ENCODE measurements around the gene ZNF879.

Gene ZNF879

DNA sequence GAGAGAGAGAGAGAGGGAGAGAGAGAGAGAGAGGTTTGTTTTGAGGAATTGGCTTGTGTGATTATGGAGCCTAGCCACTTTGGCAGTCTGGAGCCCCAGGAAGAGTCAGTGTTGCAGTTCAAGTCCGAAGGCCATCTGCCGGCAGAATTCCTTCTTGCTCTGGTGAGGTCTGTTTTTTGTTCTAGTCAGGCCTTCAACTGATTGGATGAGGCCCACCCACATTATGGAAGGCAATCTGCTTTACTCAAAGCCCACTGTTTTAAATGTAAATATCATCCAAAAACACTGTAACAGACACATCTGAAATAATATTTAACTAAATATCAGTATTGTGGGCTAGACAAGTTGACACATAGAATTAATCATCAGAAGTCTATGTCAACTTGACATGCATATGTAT lies 17.0 kb upstream of the ZNF879 start:
- 82 to 88% methylated on average over 2 of the region's 2 CpGs for WGBS, 2 experiments
- Histone ChIP-seq H3K27ac (ENCODE audit: insufficient read depth, low read depth, low read length, poor library complexity, severe bottlenecking) (no peak overlapping the region), H3K27me3 (ENCODE audit: control insufficient read depth, insufficient read depth, low read length, poor library complexity, severe bottlenecking) (no peaks in the 10 kb centered on the region), H3K4me1 (ENCODE audit: control insufficient read depth, insufficient read depth, low read length) (no peaks in the 10 kb centered on the region), H3K9me3 (ENCODE audit: control insufficient read depth, low read length) (no peaks in the 10 kb centered on the region), H3K36me3 (ENCODE audit: control insufficient read depth, insufficient read depth, low read length) (no peaks in the 10 kb centered on the region), H3K4me3 (ENCODE audit: insufficient read depth, low read depth, low read length) (no peak overlapping the region)

GRCh38 chr5:179008667-179009066 lies 14.9 kb upstream of the ZNF879 start:
- H3K9me3 ChIP-seq (ENCODE audit: control insufficient read depth, low read length): peaks cover 2% of the 10 kb centered on the region
- WGBS, 2 experiments: 25 to 40% methylated on average over 1 of the region's 1 CpG
- H3K4me3 ChIP-seq (ENCODE audit: insufficient read depth, low read depth, low read length): no peak overlapping the region
- no peaks in the 10 kb centered on the region for H3K27me3 ChIP-seq (ENCODE audit: control insufficient read depth, insufficient read depth, low read length, poor library complexity, severe bottlenecking)
- H3K36me3 ChIP-seq (ENCODE audit: control insufficient read depth, insufficient read depth, low read length): no peaks in the 10 kb centered on the region
- H3K27ac ChIP-seq (ENCODE audit: insufficient read depth, low read depth, low read length, poor library complexity, severe bottlenecking): no peak overlapping the region
- H3K4me1 ChIP-seq (ENCODE audit: control insufficient read depth, insufficient read depth, low read length): no peaks in the 10 kb centered on the region

DNA sequence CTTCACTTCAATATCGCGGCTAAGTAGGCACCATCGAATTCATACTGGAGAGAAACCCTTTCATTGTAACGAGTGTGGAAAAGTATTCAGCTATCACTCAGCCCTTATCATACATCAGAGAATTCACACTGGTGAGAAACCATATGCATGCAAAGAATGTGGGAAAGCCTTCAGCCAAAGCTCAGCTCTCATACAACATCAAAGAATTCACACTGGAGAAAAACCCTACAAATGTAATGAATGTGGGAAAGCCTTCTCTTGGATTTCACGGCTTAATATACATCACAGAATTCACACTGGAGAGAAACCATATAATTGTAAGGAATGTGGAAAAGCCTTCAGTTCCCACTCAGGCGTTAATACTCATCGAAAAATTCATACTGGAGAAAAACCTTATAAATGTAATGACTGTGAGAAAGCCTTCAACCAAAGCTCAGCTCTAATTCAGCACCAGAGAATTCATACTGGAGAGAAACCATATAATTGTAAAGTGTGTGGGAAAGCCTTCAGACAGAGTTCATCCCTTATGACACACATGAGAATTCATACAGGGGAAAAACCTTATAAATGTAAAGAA lies 9.5 kb downstream of the ZNF879 start:
- Histone ChIP-seq H3K27me3 (ENCODE audit: control insufficient read depth, insufficient read depth, low read length, poor library complexity, severe bottlenecking) (no peaks in the 10 kb centered on the region), H3K36me3 (ENCODE audit: control insufficient read depth, insufficient read depth, low read length) (peaks cover 35% of the 10 kb centered on the region), H3K27ac (ENCODE audit: insufficient read depth, low read depth, low read length, poor library complexity, severe bottlenecking) (no peak overlapping the region), H3K4me1 (ENCODE audit: control insufficient read depth, insufficient read depth, low read length) (no peaks in the 10 kb centered on the region), H3K4me3 (ENCODE audit: insufficient read depth, low read depth, low read length) (no peak overlapping the region), H3K9me3 (ENCODE audit: control insufficient read depth, low read length) (peaks cover 14% of the 10 kb centered on the region)
- WGBS, 2 experiments: 96 to 98% methylated on average over 6 to 7 of the region's 7 CpGs

DNA sequence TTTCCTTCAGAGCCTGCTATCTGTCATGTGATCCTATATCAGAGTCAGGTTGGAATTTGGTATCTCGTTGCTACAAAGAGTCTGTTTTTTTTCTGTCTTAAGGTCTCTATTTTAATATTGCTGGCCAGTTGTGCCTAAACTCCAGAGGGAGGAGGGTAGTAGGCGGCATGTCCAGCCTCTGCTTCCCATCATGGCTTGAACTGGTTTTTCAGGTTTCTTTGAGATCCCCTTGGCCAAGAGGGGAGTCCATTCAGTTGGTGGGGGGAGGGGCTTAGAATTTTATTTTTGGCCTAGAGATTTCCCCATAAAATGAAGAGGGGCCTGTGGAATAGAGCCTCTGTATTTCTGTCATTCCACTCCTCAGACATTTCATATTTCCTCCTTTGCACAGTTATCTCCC lies 21.2 kb downstream of the ZNF879 start:
- H3K4me3 ChIP-seq (ENCODE audit: insufficient read depth, low read depth, low read length): no peak overlapping the region
- H3K4me1 ChIP-seq (ENCODE audit: control insufficient read depth, insufficient read depth, low read length): no peaks in the 10 kb centered on the region
- H3K27me3 ChIP-seq (ENCODE audit: control insufficient read depth, insufficient read depth, low read length, poor library complexity, severe bottlenecking): no peaks in the 10 kb centered on the region
- 75 to 86% methylated on average over 2 of the region's 2 CpGs for WGBS, 2 experiments
- peaks cover 2% of the 10 kb centered on the region for H3K9me3 ChIP-seq (ENCODE audit: control insufficient read depth, low read length)
- no peaks in the 10 kb centered on the region for H3K36me3 ChIP-seq (ENCODE audit: control insufficient read depth, insufficient read depth, low read length)
- H3K27ac ChIP-seq (ENCODE audit: insufficient read depth, low read depth, low read length, poor library complexity, severe bottlenecking): no peak overlapping the region

- WGBS, 2 experiments: 83 to 89% methylated on average over 9 of the region's 9 CpGs
- Histone ChIP-seq H3K27ac (ENCODE audit: insufficient read depth, low read depth, low read length, poor library complexity, severe bottlenecking) (no peak overlapping the region), H3K4me3 (ENCODE audit: insufficient read depth, low read depth, low read length) (no peak overlapping the region), H3K36me3 (ENCODE audit: control insufficient read depth, insufficient read depth, low read length) (no peaks in the 10 kb centered on the region), H3K4me1 (ENCODE audit: control insufficient read depth, insufficient read depth, low read length) (no peaks in the 10 kb centered on the region), H3K9me3 (ENCODE audit: control insufficient read depth, low read length) (peaks cover 9% of the 10 kb centered on the region), H3K27me3 (ENCODE audit: control insufficient read depth, insufficient read depth, low read length, poor library complexity, severe bottlenecking) (no peaks in the 10 kb centered on the region)
Observed at GRCh38 chr5:179051784-179052183, 28.2 kb downstream of the ZNF879 start.

DNA sequence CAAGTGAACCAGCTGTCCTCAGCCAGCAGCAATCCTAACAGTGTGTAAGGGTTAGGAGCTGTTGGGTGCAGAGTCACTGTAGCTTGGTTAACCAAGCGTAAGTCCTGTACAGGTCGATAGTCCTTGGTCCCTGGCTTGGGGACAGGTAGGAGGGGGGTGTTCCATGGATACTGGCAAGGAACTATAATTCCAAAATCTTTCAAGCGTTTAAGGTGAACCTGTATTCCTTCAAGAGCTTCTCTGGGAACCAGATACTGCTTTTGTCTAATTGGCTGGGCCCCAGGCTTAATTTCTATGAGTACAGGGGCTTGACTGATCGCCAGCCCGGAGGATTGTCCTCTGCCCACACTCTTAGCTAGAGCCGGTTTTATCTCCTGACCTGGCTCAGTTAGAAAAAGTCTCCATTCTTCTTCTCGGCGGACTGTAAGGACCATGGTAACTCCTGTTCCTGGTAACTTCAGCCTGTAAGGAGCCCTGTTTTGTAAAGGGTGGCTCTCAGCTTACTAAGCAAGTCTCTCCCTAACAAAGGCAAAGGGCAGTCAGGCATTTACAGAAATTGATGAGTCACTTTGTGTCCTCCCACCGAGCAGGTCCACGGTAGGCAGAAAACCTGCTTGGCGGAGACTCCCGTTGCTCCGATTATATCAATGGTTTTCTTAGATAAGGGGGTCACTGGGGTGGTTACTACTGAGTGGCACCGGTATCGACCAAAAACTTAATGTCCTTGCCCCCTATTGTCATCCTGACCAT lies 30.6 kb downstream of the ZNF879 start:
- H3K27me3 ChIP-seq (ENCODE audit: control insufficient read depth, insufficient read depth, low read length, poor library complexity, severe bottlenecking): no peaks in the 10 kb centered on the region
- peaks cover 7% of the 10 kb centered on the region for H3K9me3 ChIP-seq (ENCODE audit: control insufficient read depth, low read length)
- no peaks in the 10 kb centered on the region for H3K36me3 ChIP-seq (ENCODE audit: control insufficient read depth, insufficient read depth, low read length)
- H3K27ac ChIP-seq (ENCODE audit: insufficient read depth, low read depth, low read length, poor library complexity, severe bottlenecking): no peak overlapping the region
- no peaks in the 10 kb centered on the region for H3K4me1 ChIP-seq (ENCODE audit: control insufficient read depth, insufficient read depth, low read length)
- whole genome bisulfite sequencing, 2 experiments: 86 to 87% methylated on average over 15 of the region's 15 CpGs
- no peak overlapping the region for H3K4me3 ChIP-seq (ENCODE audit: insufficient read depth, low read depth, low read length)

- 84 to 85% methylated on average over 10 of the region's 10 CpGs for WGBS, 2 experiments
- peaks cover 7% of the 10 kb centered on the region for H3K9me3 ChIP-seq (ENCODE audit: control insufficient read depth, low read length)
- H3K4me3 ChIP-seq (ENCODE audit: insufficient read depth, low read depth, low read length): no peak overlapping the region
- no peaks in the 10 kb centered on the region for H3K4me1 ChIP-seq (ENCODE audit: control insufficient read depth, insufficient read depth, low read length)
- H3K27me3 ChIP-seq (ENCODE audit: control insufficient read depth, insufficient read depth, low read length, poor library complexity, severe bottlenecking): no peaks in the 10 kb centered on the region
- H3K36me3 ChIP-seq (ENCODE audit: control insufficient read depth, insufficient read depth, low read length): no peaks in the 10 kb centered on the region
- H3K27ac ChIP-seq (ENCODE audit: insufficient read depth, low read depth, low read length, poor library complexity, severe bottlenecking): no peak overlapping the region
Observed at GRCh38 chr5:179054876-179055275, 31.3 kb downstream of the ZNF879 start.

GRCh38 chr5:179055436-179055835 lies 31.8 kb downstream of the ZNF879 start:
- Histone ChIP-seq H3K4me3 (ENCODE audit: insufficient read depth, low read depth, low read length) (no peak overlapping the region), H3K27ac (ENCODE audit: insufficient read depth, low read depth, low read length, poor library complexity, severe bottlenecking) (no peak overlapping the region), H3K36me3 (ENCODE audit: control insufficient read depth, insufficient read depth, low read length) (no peaks in the 10 kb centered on the region), H3K9me3 (ENCODE audit: control insufficient read depth, low read length) (peaks cover 7% of the 10 kb centered on the region), H3K4me1 (ENCODE audit: control insufficient read depth, insufficient read depth, low read length) (no peaks in the 10 kb centered on the region), H3K27me3 (ENCODE audit: control insufficient read depth, insufficient read depth, low read length, poor library complexity, severe bottlenecking) (no peaks in the 10 kb centered on the region)
- WGBS, 2 experiments: 80 to 84% methylated on average over 3 of the region's 3 CpGs

GRCh38 chr5:179055841-179056240 lies 32.2 kb downstream of the ZNF879 start:
- Histone ChIP-seq H3K4me1 (ENCODE audit: control insufficient read depth, insufficient read depth, low read length) (no peaks in the 10 kb centered on the region), H3K9me3 (ENCODE audit: control insufficient read depth, low read length) (peaks cover 7% of the 10 kb centered on the region), H3K4me3 (ENCODE audit: insufficient read depth, low read depth, low read length) (no peak overlapping the region), H3K27ac (ENCODE audit: insufficient read depth, low read depth, low read length, poor library complexity, severe bottlenecking) (no peak overlapping the region), H3K36me3 (ENCODE audit: control insufficient read depth, insufficient read depth, low read length) (no peaks in the 10 kb centered on the region), H3K27me3 (ENCODE audit: control insufficient read depth, insufficient read depth, low read length, poor library complexity, severe bottlenecking) (no peaks in the 10 kb centered on the region)
- 69 to 70% methylated on average over 9 of the region's 9 CpGs for WGBS, 2 experiments

- 38 to 39% methylated on average over 81 of the region's 81 CpGs for WGBS, 2 experiments
- Histone ChIP-seq H3K4me1 (ENCODE audit: control insufficient read depth, insufficient read depth, low read length) (no peaks in the 10 kb centered on the region), H3K9me3 (ENCODE audit: control insufficient read depth, low read length) (peaks cover 7% of the 10 kb centered on the region), H3K27me3 (ENCODE audit: control insufficient read depth, insufficient read depth, low read length, poor library complexity, severe bottlenecking) (no peaks in the 10 kb centered on the region), H3K4me3 (ENCODE audit: insufficient read depth, low read depth, low read length) (peak within 1 kb of the TSS; percentile 51), H3K36me3 (ENCODE audit: control insufficient read depth, insufficient read depth, low read length) (peaks cover 4% of the 10 kb centered on the region), H3K27ac (ENCODE audit: insufficient read depth, low read depth, low read length, poor library complexity, severe bottlenecking) (no peak within 1 kb of the TSS)
Observed at GRCh38 chr5:179060116-179061008, 36.8 kb downstream of the ZNF879 start, which contains the start of gene ZNF354C. TSS of gene ZNF354C (plus strand) at chr5:179060373. CDS start at chr5:179062069, 1,696 bp downstream.
